GM21786 (cell line): ENCODE measurements around the gene KLC4.

Experiments
- ATAC-seq: cut with Tn5 transposase; IDR thresholded peaks from one replicate; pipeline ENCODE4 v1.9.1; 2021; ENCODE audit not compliant: unreplicated experiment

The KLC4 gene

DNA sequence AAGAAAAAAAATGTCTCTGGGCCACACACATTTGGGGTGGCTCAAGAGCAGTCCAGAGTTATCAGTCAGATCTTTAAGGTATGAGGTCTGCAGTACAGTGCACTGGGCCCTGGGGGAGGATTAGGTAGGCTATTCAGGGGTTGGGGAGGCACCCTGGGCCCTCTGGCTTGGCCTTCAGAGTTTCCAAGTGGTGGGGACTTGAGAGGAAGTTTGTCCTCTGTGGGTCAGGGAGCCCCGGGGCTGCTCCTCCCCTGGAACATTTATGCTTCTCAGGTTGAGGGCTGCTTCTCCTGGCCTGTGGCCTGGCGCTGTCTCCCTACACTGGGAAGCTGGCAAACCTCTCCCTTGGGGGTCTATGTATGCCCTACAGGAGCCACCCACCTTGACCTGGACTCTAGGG is 62.7 kb downstream of the KLC4 start:
- no peak for ATAC-seq

DNA sequence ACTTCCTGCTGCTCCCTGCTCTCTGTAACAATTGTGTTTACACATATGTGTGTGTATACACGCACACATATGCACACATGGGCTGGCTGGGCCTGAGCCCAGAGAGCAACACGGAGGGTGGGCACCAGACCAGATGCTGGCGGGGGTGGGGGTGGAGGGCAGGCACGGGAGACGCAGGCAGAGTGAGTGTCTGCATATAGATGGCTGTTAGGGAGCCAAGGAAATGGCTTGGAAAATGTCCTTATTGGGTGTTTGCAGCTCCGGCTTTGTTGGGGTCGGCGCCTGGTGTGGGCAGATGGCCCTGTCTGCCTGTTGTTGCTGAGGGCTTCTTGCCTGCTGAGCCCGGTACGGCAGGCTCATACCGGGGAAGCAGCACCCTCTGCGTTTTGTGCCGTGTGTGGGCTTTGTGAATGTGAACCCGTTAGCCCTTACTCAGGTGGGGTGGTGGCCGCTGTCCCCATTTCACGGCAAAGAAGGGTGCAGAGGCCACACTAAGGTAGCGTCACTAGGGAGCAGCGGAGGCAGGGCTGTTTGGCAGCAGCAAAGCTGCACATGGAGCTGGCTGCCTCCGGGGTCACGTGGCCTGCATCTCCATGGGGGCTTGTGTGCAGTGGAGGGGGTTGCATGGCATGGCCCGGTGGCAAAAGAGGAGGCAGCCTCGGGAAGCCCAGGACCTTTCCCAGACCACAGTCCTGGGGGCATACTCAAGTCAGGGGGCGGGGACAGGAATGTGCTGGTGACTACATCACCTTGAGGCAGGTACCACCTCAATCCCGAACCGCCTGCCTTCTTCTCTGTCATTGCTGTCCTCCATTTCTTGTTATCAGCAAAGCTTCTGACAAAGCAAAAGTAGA is 64.3 kb downstream of the KLC4 start:
- ATAC-seq: no peak

DNA sequence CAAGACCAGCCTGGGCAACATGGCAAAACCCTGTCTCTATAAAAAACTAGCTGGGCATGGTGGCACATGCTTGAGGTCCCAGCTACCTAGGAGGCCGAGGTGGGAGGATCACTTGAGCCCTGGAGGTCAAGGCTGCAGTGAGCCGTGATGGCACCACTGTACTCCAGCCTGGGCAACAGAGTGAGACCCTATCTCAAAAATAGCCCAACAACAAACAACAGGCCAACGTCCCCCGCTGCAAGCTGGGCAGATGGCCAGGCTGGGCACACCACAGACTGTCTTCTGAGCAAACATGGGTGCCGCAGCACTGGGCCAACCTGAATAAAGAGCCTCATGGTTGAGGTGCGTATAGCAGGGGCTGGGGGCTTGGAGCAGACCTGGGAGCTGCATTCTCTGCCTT is 65.0 kb downstream of the KLC4 start:
- ATAC-seq: no peak
